ENCODE results near the gene SEL1L2.

SEL1L2 gene

GRCh38 chr20:13838664-13839063 is 151.8 kb downstream of the SEL1L2 start:
- TF ChIP-seq CTCF (conservative IDR thresholded peaks at IDR 0.05), result no peak
- H3K27ac ChIP-seq, result no peak overlapping the region

- no peak overlapping the region for H3K27ac ChIP-seq
- TF ChIP-seq CTCF (conservative IDR thresholded peaks at IDR 0.05), result no peak
These were observed 158.9 kb downstream of the SEL1L2 start for GRCh38 chr20:13831476-13831875.

- no peak for TF ChIP-seq CTCF (conservative IDR thresholded peaks at IDR 0.05)
- H3K27ac ChIP-seq, result no peak overlapping the region
These were observed 164.9 kb downstream of the SEL1L2 start for GRCh38 chr20:13825465-13825864.

- no peak overlapping the region for H3K27ac ChIP-seq
- TF ChIP-seq CTCF (conservative IDR thresholded peaks at IDR 0.05), result no peak
These were observed 166.0 kb downstream of the SEL1L2 start for GRCh38 chr20:13824459-13824858.

- H3K27ac ChIP-seq, result no peak overlapping the region
- TF ChIP-seq CTCF (conservative IDR thresholded peaks at IDR 0.05), result 0 out of 2 replicates have a peak, but pooled peaks have one; percentile 8
These were observed 168.0 kb downstream of the SEL1L2 start for GRCh38 chr20:13822459-13822858.

- no peak for TF ChIP-seq CTCF (conservative IDR thresholded peaks at IDR 0.05)
- H3K27ac ChIP-seq, result no peak overlapping the region
These were observed 168.5 kb downstream of the SEL1L2 start for GRCh38 chr20:13821876-13822275.

GRCh38 chr20:13819885-13820645 is 170.3 kb downstream of the SEL1L2 start:
- H3K27ac ChIP-seq, result peak overlapping the region; percentile 22; the same call in 1 of the 2 replicates
- peak; percentile 85 for TF ChIP-seq CTCF (conservative IDR thresholded peaks at IDR 0.05)

Data from VCaP (cell line).